Right renal cortex interstitium (tissue), 3 donors: ENCODE measurements around the gene RNASEH2A. TPM values are rescaled to one million over a fixed set of nuclear protein-coding genes. Genes with fewer than 3 reads are reported as not detected.

Source experiments
- DNase-seq, 3 donors: peaks; one replicate each; pipeline ENCODE4 v3.0.0-alpha.2; 2013; ENCODE audit warnings: low read depth in 3 of 3, low spot score in 2 of 3
- polyA plus RNA-seq, 3 donors: library from polyadenylated mRNA; unstranded; fragments of 120-200 nt; gene quantifications; one replicate each; pipeline ENCODE4 v1.2.1, GENCODE V29; 2013; ENCODE audit not compliant: insufficient read length in 3 of 3

RNASEH2A gene
- polyA plus RNA-seq, 3 donors = 31.6 to 35.6 (median 34.9) TPM

DNA sequence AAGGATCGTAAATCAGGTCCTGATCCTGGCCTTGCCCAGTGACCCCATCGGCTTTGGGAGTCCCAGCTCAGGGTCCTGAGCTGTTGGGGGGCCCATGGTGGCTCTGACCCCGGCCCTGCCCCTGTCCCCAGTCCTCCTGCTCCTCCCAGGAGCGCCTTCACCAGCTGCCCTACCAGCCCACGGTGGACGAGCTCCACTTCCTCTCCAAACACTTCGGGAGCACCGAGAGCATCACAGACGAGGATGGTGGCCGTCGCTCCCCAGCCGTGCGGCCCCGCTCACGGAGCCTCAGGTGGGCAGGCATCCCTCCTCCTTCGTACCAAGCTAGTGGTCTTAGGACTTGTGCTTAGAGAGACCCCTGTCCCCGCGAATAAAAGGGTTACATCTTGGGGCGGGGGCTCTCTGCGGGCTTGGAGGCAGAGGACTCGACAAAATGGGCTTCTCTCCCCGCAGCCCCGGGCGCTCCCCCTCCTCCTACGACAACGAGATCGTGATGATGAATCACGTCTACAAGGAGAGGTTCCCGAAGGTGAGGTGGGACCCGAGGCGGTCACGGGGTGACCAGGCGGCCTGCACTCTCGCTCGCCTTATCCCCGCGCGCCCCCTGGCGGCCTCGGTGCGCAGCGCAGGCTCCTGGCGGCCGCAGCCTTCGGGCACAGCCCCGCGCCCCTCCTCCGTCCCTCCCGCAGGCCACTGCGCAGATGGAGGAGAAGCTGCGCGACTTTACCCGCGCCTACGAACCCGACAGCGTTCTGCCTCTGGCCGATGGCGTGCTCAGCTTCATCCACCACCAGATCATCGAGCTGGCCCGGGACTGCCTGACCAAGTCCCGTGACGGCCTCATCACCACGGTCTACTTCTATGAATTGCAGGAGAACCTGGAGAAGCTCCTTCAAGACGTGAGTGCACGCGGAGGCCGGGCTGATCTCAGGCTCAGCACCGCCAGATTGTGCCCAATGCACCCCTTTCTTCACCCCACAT, 41.1 kb downstream of the RNASEH2A start:
- no peak for DNase-seq

DNA sequence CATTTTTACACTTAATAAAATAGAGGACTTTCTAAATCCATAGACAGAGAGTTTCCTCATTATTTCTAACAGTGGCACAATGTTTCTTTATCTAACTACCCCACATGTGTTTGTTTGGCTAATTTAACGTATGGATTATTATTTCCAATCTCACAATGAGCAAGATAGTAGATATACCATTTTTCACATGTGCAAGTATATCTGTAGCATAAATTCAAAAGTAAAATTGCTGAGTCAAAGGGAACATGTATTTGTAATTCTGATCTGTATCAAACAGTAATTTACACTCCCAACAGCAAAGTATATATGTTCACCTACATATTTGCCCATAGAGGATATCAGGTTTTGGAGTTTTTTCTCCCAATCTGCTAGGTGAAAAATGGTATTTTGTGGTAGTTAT, 50.3 kb downstream of the RNASEH2A start:
- no peak for DNase-seq

DNA sequence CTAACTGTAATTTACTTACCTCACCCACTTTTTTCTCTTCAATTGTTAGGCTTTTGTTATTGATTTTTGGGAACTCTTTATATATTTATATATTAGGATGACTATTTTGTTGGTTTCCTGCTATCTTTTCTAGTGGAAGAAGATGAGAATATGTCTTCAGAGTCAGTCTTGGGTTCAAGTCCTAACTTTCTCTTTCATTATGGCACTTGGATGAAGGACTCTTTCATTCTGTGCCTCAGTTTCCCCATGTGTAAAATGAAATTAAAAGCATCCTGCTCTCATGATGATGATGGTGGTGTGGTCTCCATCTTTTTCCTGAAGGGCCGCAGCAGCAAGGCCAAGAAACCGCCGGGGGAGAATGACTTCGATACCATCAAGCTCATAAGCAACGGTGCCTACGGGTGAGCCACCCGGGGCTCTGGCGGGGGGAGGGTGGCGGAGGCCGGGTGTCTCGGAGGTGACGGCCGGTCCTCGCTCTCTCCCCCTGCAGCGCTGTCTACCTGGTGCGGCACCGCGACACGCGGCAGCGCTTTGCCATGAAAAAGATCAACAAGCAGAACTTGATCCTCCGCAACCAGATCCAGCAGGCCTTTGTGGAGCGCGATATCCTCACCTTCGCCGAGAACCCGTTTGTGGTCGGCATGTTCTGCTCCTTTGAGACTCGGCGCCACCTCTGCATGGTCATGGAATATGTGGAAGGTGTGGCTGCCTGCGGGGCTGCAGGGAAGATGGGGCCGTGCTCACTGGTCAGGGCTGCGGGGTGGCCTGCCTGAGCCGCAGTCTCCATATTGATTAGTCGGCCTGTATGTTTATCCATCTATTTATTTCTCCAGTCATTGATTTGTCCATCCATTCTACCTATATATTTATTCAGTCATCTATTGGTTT, 51.9 kb downstream of the RNASEH2A start:
- DNase-seq = no peak

- DNase-seq = no peak
Measured at GRCh38 chr19:12859546-12859945, 53.2 kb downstream of the RNASEH2A start.

Other genes starting within 250 kb of the RNASEH2A start
- 1 to 10 TPM; 3.3 to 5.3 (median 4.7) TPM for gene ZNF490, start 195.8 kb upstream of the RNASEH2A start, polyA plus RNA-seq
- 10 to 100 TPM; 21.3 to 25.4 (median 23.2) TPM for gene ZNF791, start 195.7 kb upstream of the RNASEH2A start, polyA plus RNA-seq
- 10 to 100 TPM; 23.6 to 26.0 (median 24.1) TPM for gene MAN2B1, start 139.8 kb upstream of the RNASEH2A start, polyA plus RNA-seq
- 10 to 100 TPM; 11.9 to 14.5 (median 13.7) TPM for gene WDR83, start 139.8 kb upstream of the RNASEH2A start, polyA plus RNA-seq
- gene DHPS, start 124.7 kb upstream of the RNASEH2A start, polyA plus RNA-seq = 10 to 100 TPM; 72.8 to 76.2 (median 72.9) TPM
- gene GNG14, start 118.6 kb upstream of the RNASEH2A start, polyA plus RNA-seq = not detected
- 10 to 100 TPM; 12.0 to 14.3 (median 12.6) TPM for gene FBXW9, start 110.0 kb upstream of the RNASEH2A start, polyA plus RNA-seq
- 10 to 100 TPM; 62.2 to 66.0 (median 62.9) TPM for gene TNPO2, start 82.7 kb upstream of the RNASEH2A start, polyA plus RNA-seq
- 100 to 1,000 TPM; 125 to 160 (median 151) TPM for gene TRIR, start 71.9 kb upstream of the RNASEH2A start, polyA plus RNA-seq
- gene GET3, start 69.1 kb upstream of the RNASEH2A start, polyA plus RNA-seq = 10 to 100 TPM; 83.8 to 97.1 (median 89.2) TPM
- gene BEST2, start 54.8 kb upstream of the RNASEH2A start, polyA plus RNA-seq = under 1 TPM in 2 of 3 donors, not detected in 1; 0.07 to 0.08 TPM
- 10 to 100 TPM; 34.5 to 47.7 (median 42.4) TPM for gene HOOK2, start 31.0 kb upstream of the RNASEH2A start, polyA plus RNA-seq
- 10 to 100 TPM; 21.4 to 47.8 (median 32.9) TPM for gene JUNB, start 15.1 kb upstream of the RNASEH2A start, polyA plus RNA-seq
- 100 to 1,000 TPM; 286 to 323 (median 296) TPM for gene PRDX2, start 4.8 kb upstream of the RNASEH2A start, polyA plus RNA-seq
- 1 to 10 TPM; 1.7 to 7.5 (median 5.9) TPM for gene THSD8, start 4.5 kb upstream of the RNASEH2A start, polyA plus RNA-seq
- gene RTBDN, start 28.0 kb downstream of the RNASEH2A start, polyA plus RNA-seq = not detected
- under 1 TPM; 0.80 to 0.99 (median 0.89) TPM for gene MAST1, start 31.9 kb downstream of the RNASEH2A start, polyA plus RNA-seq
- 10 to 100 TPM; 10.1 to 15.0 (median 11.6) TPM for gene DNASE2, start 74.9 kb downstream of the RNASEH2A start, polyA plus RNA-seq
- gene KLF1, start 80.6 kb downstream of the RNASEH2A start, polyA plus RNA-seq = under 1 TPM; 0.39 to 0.44 (median 0.40) TPM
- 10 to 100 TPM; 24.0 to 30.4 (median 27.6) TPM for gene GCDH, start 84.6 kb downstream of the RNASEH2A start, polyA plus RNA-seq
- 1 to 10 TPM; 1.7 to 3.6 (median 2.7) TPM for gene SYCE2, start 112.7 kb downstream of the RNASEH2A start, polyA plus RNA-seq
- 10 to 100 TPM; 42.7 to 49.7 (median 42.7) TPM for gene FARSA, start 127.1 kb downstream of the RNASEH2A start, polyA plus RNA-seq
- 1,000 to 10,000 TPM in 1 of 3 donors, 100 to 1,000 TPM in 2; 833 to 1,059 (median 960) TPM for gene CALR, start 132.0 kb downstream of the RNASEH2A start, polyA plus RNA-seq
- gene RAD23A, start 139.3 kb downstream of the RNASEH2A start, polyA plus RNA-seq = 10 to 100 TPM; 59.3 to 69.3 (median 61.7) TPM
- gene GADD45GIP1, start 150.6 kb downstream of the RNASEH2A start, polyA plus RNA-seq = 10 to 100 TPM; 28.0 to 33.3 (median 30.6) TPM
- under 1 TPM in 2 of 3 donors, not detected in 1; 0.11 to 0.15 TPM for gene DAND5, start 163.0 kb downstream of the RNASEH2A start, polyA plus RNA-seq
- 10 to 100 TPM; 13.3 to 15.0 (median 14.2) TPM for gene NFIX, start 188.9 kb downstream of the RNASEH2A start, polyA plus RNA-seq